ENCODE data around the gene DNAAF5. TPM values are rescaled to one million over a fixed set of nuclear protein-coding genes. Genes with fewer than 3 reads are reported as not detected.
"Not testable (repeated sequence)": the region's sequence is repeated elsewhere in the genome, so short reads cannot be mapped to it uniquely, and the experiment has no call there.

DNAAF5 gene
- total RNA-seq, 2 experiments from 2014 or later = 22.3 to 27.5 TPM

GRCh38 chr7:751826-752225, 25.3 kb downstream of the DNAAF5 start:
- Mint-ChIP-seq H3K4me3 (no peak overlapping the region), H3K4me1 (peaks cover 3% of the 10 kb centered on the region), H3K27me3 (no peaks in the 10 kb centered on the region), H3K27ac (no peak overlapping the region), H3K36me3 (peaks cover 14% of the 10 kb centered on the region), H3K9me3 (ENCODE audit: low read depth) (peaks cover 2% of the 10 kb centered on the region)
- CTCF ChIA-PET = interaction anchor here (1.3 kb wide), 1 partner anchor 121 kb away, joined by 3 read pairs; no protein-coding TSS in a partner anchor
- DNase-seq (no peak), ATAC-seq (no peak)

- H3K27ac Mint-ChIP-seq; ATAC-seq; H3K4me1 Mint-ChIP-seq; DNase-seq; H3K4me3 Mint-ChIP-seq; H3K9me3 Mint-ChIP-seq (ENCODE audit: low read depth); CTCF ChIA-PET; H3K27me3 Mint-ChIP-seq: not testable (repeated sequence)
- H3K36me3 Mint-ChIP-seq = peaks cover 14% of the 10 kb centered on the region
These were observed 25.8 kb downstream of the DNAAF5 start for GRCh38 chr7:752256-752655.

- Mint-ChIP-seq H3K4me3 (no peak overlapping the region), H3K9me3 (ENCODE audit: low read depth) (peaks cover 2% of the 10 kb centered on the region), H3K27me3 (no peaks in the 10 kb centered on the region), H3K27ac (no peak overlapping the region), H3K36me3 (peaks cover 19% of the 10 kb centered on the region), H3K4me1 (peaks cover 8% of the 10 kb centered on the region)
- ATAC-seq (no peak), DNase-seq (no peak)
- CTCF ChIA-PET = no interaction called here
These were observed 26.7 kb downstream of the DNAAF5 start for GRCh38 chr7:753190-753589.

- DNase-seq = no peak
- Mint-ChIP-seq H3K4me1 (peaks cover 8% of the 10 kb centered on the region), H3K9me3 (ENCODE audit: low read depth) (peaks cover 2% of the 10 kb centered on the region), H3K36me3 (peaks cover 24% of the 10 kb centered on the region), H3K4me3 (no peak overlapping the region), H3K27ac (no peak overlapping the region), H3K27me3 (no peaks in the 10 kb centered on the region)
- CTCF ChIA-PET = no interaction called here
- no peak for ATAC-seq
These were observed 28.3 kb downstream of the DNAAF5 start for GRCh38 chr7:754531-755412.

- ATAC-seq = no peak
- H3K36me3 Mint-ChIP-seq = peaks cover 24% of the 10 kb centered on the region
- H3K27ac Mint-ChIP-seq = no peak overlapping the region
- no peaks in the 10 kb centered on the region for H3K27me3 Mint-ChIP-seq
- peaks cover 2% of the 10 kb centered on the region for H3K9me3 Mint-ChIP-seq (ENCODE audit: low read depth)
- CTCF ChIA-PET = no interaction called here
- peaks cover 8% of the 10 kb centered on the region for H3K4me1 Mint-ChIP-seq
- no peak for DNase-seq
- no peak overlapping the region for H3K4me3 Mint-ChIP-seq
These were observed 28.9 kb downstream of the DNAAF5 start for GRCh38 chr7:755413-755805.

GRCh38 chr7:756231-756927, 29.9 kb downstream of the DNAAF5 start:
- CTCF ChIA-PET = no interaction called here
- Mint-ChIP-seq H3K9me3 (ENCODE audit: low read depth) (peaks cover 2% of the 10 kb centered on the region), H3K27ac (no peak overlapping the region), H3K36me3 (peaks cover 21% of the 10 kb centered on the region), H3K4me3 (no peak overlapping the region), H3K27me3 (no peaks in the 10 kb centered on the region), H3K4me1 (peaks cover 8% of the 10 kb centered on the region)
- ATAC-seq (no peak), DNase-seq (no peak)

GRCh38 chr7:756928-757560, 30.5 kb downstream of the DNAAF5 start:
- Mint-ChIP-seq H3K27ac (no peak overlapping the region), H3K4me3 (no peak overlapping the region), H3K4me1 (peaks cover 5% of the 10 kb centered on the region), H3K36me3 (peaks cover 17% of the 10 kb centered on the region), H3K9me3 (ENCODE audit: low read depth) (no peaks in the 10 kb centered on the region), H3K27me3 (no peaks in the 10 kb centered on the region)
- no peak for DNase-seq
- no peak for ATAC-seq
- CTCF ChIA-PET = no interaction called here

GRCh38 chr7:757741-758163, 31.3 kb downstream of the DNAAF5 start:
- DNase-seq = no peak
- Mint-ChIP-seq H3K4me3 (no peak overlapping the region), H3K27ac (no peak overlapping the region), H3K36me3 (peaks cover 12% of the 10 kb centered on the region), H3K27me3 (no peaks in the 10 kb centered on the region), H3K4me1 (peaks cover 5% of the 10 kb centered on the region), H3K9me3 (ENCODE audit: low read depth) (no peaks in the 10 kb centered on the region)
- no peak for ATAC-seq
- CTCF ChIA-PET = no interaction called here

- no peaks in the 10 kb centered on the region for H3K27me3 Mint-ChIP-seq
These were observed 33.1 kb downstream of the DNAAF5 start for GRCh38 chr7:759569-759968.

GRCh38 chr7:760006-760405, 33.5 kb downstream of the DNAAF5 start:
- no peak overlapping the region for H3K27ac Mint-ChIP-seq
- no peaks in the 10 kb centered on the region for H3K27me3 Mint-ChIP-seq
- ATAC-seq (no peak), DNase-seq (no peak)
- H3K4me1 Mint-ChIP-seq = peaks cover 5% of the 10 kb centered on the region
- peaks cover 14% of the 10 kb centered on the region for H3K36me3 Mint-ChIP-seq
- H3K9me3 Mint-ChIP-seq (ENCODE audit: low read depth) = no peaks in the 10 kb centered on the region
- CTCF ChIA-PET = no interaction called here
- H3K4me3 Mint-ChIP-seq = no peak overlapping the region

More at GRCh38 chr7:759569-759968, 33.1 kb downstream of the DNAAF5 start:
- Mint-ChIP-seq H3K4me1 (peaks cover 5% of the 10 kb centered on the region), H3K9me3 (ENCODE audit: low read depth) (no peaks in the 10 kb centered on the region), H3K36me3 (peaks cover 14% of the 10 kb centered on the region), H3K27ac (no peak overlapping the region), H3K4me3 (no peak overlapping the region)
- DNase-seq (no peak), ATAC-seq (no peak)
- CTCF ChIA-PET = no interaction called here

GRCh38 chr7:761101-761500, 34.6 kb downstream of the DNAAF5 start:
- CTCF ChIA-PET = no interaction called here
- no peaks in the 10 kb centered on the region for H3K9me3 Mint-ChIP-seq (ENCODE audit: low read depth)
- no peaks in the 10 kb centered on the region for H3K27me3 Mint-ChIP-seq
- DNase-seq = no peak
- no peak overlapping the region for H3K27ac Mint-ChIP-seq
- H3K4me3 Mint-ChIP-seq = no peak overlapping the region
- H3K4me1 Mint-ChIP-seq = peaks cover 5% of the 10 kb centered on the region
- no peak for ATAC-seq
- H3K36me3 Mint-ChIP-seq = peaks cover 16% of the 10 kb centered on the region

GRCh38 chr7:761631-762030, 35.1 kb downstream of the DNAAF5 start:
- Mint-ChIP-seq H3K9me3 (ENCODE audit: low read depth) (no peaks in the 10 kb centered on the region), H3K27me3 (no peaks in the 10 kb centered on the region), H3K4me1 (peaks cover 5% of the 10 kb centered on the region), H3K27ac (no peak overlapping the region), H3K4me3 (no peak overlapping the region), H3K36me3 (peaks cover 18% of the 10 kb centered on the region)
- ATAC-seq = no peak
- CTCF ChIA-PET = no interaction called here
- DNase-seq = no peak

GRCh38 chr7:762885-763284, 36.4 kb downstream of the DNAAF5 start:
- Mint-ChIP-seq H3K9me3 (ENCODE audit: low read depth) (no peaks in the 10 kb centered on the region), H3K4me3 (no peak overlapping the region), H3K4me1 (peaks cover 3% of the 10 kb centered on the region), H3K36me3 (peaks cover 20% of the 10 kb centered on the region), H3K27me3 (no peaks in the 10 kb centered on the region), H3K27ac (no peak overlapping the region)
- DNase-seq (no peak), ATAC-seq (no peak)
- CTCF ChIA-PET = interaction anchor here (1.2 kb wide), 1 partner anchor 13 kb away, joined by 4 read pairs; no protein-coding TSS in a partner anchor
